Measurements from ENCODE around the gene KCNA2. TPM values are rescaled to one million over a fixed set of nuclear protein-coding genes. Genes with fewer than 3 reads are reported as not detected.

KCNA2 gene
- total RNA-seq, 4 donors from 2014 or later: 2.9 to 6.8 (median 3.5) TPM

DNA sequence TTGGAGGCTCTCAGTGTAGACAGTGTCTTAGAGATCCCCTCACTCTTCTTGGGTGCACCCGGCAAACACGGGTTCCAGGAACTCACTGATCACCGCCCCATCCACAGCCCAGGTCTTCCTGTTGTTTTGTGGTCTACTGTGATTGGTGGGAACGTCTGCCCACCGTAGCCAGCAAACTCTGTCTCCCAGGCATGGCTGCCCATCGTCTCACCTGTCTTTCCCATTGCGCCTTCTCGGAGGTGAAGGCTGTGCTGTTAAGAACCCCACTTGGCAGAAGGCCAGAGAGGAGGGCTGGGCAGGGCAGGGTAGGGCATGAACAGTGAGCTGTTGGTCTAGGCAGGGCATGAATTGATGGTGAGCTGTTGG, 14.1 kb upstream of the KCNA2 start:
- peaks cover 6 to 16% of the 10 kb centered on the region in 2 donors for H3K4me1 ChIP-seq
- H3K9me3 ChIP-seq: no peaks in the 10 kb centered on the region
- DNase-seq: peak; percentile 31 to 34
- no peaks in the 10 kb centered on the region for H3K36me3 ChIP-seq
- intact Hi-C loops (cut with DNase I): no loop called here
- no peak overlapping the region for H3K4me3 ChIP-seq (replicated peaks in 1 of 3)
- WGBS, 2 donors: 61 to 65% methylated on average over 8 of the region's 8 CpGs
- peak overlapping the region in 2 of 3 donors; percentile 8 to 39 for H3K27ac ChIP-seq
- no peak for TF ChIP-seq POLR2A (IDR thresholded peaks at IDR 0.05)
- TF ChIP-seq, protein P1, sequence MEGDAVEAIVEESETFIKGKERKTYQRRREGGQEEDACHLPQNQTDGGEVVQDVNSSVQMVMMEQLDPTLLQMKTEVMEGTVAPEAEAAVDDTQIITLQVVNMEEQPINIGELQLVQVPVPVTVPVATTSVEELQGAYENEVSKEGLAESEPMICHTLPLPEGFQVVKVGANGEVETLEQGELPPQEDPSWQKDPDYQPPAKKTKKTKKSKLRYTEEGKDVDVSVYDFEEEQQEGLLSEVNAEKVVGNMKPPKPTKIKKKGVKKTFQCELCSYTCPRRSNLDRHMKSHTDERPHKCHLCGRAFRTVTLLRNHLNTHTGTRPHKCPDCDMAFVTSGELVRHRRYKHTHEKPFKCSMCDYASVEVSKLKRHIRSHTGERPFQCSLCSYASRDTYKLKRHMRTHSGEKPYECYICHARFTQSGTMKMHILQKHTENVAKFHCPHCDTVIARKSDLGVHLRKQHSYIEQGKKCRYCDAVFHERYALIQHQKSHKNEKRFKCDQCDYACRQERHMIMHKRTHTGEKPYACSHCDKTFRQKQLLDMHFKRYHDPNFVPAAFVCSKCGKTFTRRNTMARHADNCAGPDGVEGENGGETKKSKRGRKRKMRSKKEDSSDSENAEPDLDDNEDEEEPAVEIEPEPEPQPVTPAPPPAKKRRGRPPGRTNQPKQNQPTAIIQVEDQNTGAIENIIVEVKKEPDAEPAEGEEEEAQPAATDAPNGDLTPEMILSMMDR (IDR thresholded peaks at IDR 0.05): no peak
- H3K27me3 ChIP-seq: no peaks in the 10 kb centered on the region

DNA sequence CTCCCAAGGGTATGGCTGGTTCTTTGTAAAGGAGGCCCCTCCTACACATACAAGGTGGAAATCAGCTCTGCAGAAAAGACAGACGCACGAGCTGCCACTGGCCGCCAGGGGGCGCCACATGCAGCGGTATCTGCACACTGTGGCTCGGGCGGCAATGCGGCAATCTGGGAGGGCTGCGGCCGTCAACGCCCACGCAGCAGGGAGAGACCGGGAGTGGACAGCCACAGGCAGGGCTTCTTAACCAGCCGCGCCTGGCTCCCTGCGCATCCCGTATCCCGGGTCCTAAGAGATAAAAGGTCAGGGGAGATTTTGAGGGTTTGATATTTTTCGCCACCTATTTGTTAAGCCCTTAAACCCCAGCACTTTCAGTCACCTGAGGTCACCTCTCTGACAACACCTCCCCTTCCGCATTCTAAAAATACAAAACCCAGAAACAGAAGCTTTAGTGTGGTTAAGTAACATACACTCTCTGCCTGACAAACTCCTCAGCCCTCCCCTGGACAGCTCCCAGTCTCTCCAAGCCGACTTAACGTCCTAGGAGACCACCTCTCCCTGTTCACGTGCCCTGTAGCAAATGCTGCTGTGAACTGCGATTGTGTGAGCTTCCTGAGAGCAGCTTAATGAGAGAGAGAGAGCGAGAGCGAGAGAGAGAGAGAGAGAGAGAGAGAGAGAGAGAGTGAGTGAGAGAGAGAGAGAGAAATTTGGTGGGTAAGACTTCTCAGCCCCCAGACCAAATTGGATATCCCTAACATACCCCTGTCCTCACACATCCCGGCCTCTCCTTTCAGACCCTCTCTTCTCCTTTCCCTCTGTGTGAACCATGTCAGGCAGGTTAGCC, 13.5 kb upstream of the KCNA2 start:
- DNase-seq: peak; percentile 90 to 94
- H3K27me3 ChIP-seq: no peaks in the 10 kb centered on the region
- TF ChIP-seq, protein P1 (IDR thresholded peaks at IDR 0.05): peak; percentile 87 to 99 (median 93)
- peak in 1 of 2 donors; percentile 13 for TF ChIP-seq POLR2A (IDR thresholded peaks at IDR 0.05)
- H3K9me3 ChIP-seq: no peaks in the 10 kb centered on the region
- no peaks in the 10 kb centered on the region for H3K36me3 ChIP-seq
- no peak overlapping the region for H3K4me3 ChIP-seq (replicated peaks in 1 of 3)
- H3K4me1 ChIP-seq: peaks cover 6 to 16% of the 10 kb centered on the region in 2 donors
- 4 to 7% methylated on average over 22 to 26 of the region's 27 CpGs for WGBS, 2 donors
- intact Hi-C loops (cut with DNase I): loop anchor here (10.0 kb wide), 1 partner anchor 95 kb away; no protein-coding TSS in a partner anchor
- peak overlapping the region; percentile 8 to 39 (median 12) for H3K27ac ChIP-seq

DNA sequence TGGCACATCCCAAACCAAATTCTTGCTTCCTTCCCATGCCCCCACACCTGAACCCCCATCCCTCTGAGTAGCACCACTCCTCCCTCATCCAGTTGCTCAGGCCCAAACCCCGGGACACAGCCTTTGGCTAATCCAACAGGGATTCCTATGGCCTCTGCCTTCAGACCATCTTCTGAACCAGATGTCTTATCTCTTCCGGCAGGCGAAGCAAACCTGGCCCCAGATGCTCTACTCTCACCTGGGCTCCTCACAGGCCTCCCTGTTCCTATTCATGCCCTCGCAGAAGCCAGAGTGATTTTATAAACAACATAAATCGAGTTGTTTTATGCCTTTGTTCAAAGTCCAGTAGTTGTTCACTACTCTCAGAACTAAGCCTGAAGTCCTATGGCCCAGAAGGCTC, 12.5 kb upstream of the KCNA2 start:
- Histone ChIP-seq H3K36me3 (no peaks in the 10 kb centered on the region), H3K4me1 (peaks cover 6 to 16% of the 10 kb centered on the region in 2 donors), H3K4me3 (replicated peaks in 1 of 3) (no peak overlapping the region), H3K27ac (no peak overlapping the region), H3K27me3 (no peaks in the 10 kb centered on the region), H3K9me3 (no peaks in the 10 kb centered on the region)
- intact Hi-C loops (cut with DNase I): loop anchor here (10.0 kb wide), 1 partner anchor 94 kb away; no protein-coding TSS in a partner anchor
- DNase-seq: no peak
- no peak for TF ChIP-seq POLR2A (IDR thresholded peaks at IDR 0.05)
- TF ChIP-seq, protein P1 (IDR thresholded peaks at IDR 0.05): no peak
- WGBS, 2 donors: 68 to 80% methylated on average over 5 of the region's 5 CpGs

DNA sequence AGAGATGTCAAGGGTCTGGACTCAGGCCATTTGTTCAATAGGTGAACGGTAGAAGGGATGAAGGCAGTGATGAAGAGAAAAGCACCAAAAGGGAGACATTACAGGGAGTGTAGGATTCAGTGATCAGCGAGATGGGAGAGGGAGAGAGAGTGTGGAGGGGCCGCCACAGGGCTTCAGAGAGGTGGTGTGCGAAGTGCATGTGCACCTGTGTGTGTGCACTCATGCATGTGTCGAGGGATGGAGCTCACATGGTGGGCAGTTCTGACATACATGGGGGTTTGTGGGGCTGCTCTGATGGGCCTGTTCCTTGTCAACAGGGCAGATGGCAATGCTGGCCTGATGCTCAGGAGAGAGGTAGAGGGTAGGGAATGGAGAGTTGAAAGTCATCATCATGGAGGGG, 11.4 kb upstream of the KCNA2 start:
- Histone ChIP-seq H3K4me3 (replicated peaks in 1 of 3) (no peak overlapping the region), H3K4me1 (peaks cover 6 to 16% of the 10 kb centered on the region in 2 donors), H3K9me3 (no peaks in the 10 kb centered on the region), H3K36me3 (no peaks in the 10 kb centered on the region), H3K27ac (no peak overlapping the region), H3K27me3 (no peaks in the 10 kb centered on the region)
- 69% methylated on average over 5 of the region's 5 CpGs for WGBS, 2 donors
- TF ChIP-seq, protein P1 (IDR thresholded peaks at IDR 0.05): no peak
- TF ChIP-seq POLR2A (IDR thresholded peaks at IDR 0.05): no peak
- no peak for DNase-seq
- intact Hi-C loops (cut with DNase I): loop anchor here (2.0 to 10.0 kb wide), 2 partner anchors 61 to 93 kb away; no protein-coding TSS in a partner anchor

DNA sequence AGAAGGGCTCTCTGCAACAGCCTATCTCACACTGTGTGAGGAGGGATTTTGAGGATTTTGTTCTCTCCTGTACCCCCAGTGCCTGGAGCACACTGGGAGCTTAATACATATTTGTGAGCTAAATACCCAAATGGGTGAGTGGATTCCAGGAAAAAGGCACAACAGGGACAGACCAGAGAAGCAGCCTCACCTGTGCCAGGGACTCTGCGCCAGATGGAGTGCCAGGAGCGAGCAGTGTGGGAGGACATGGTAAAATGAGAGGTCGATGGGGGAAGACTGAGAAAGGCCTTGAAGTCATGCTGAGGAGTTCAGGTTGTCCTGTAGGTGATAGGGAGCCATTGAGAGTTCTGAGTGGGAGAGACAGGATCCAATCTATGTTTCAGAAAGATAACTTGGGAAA, 11.0 kb upstream of the KCNA2 start:
- no peak for DNase-seq
- TF ChIP-seq, protein P1 (IDR thresholded peaks at IDR 0.05): no peak
- no peak for TF ChIP-seq POLR2A (IDR thresholded peaks at IDR 0.05)
- H3K27ac ChIP-seq: no peak overlapping the region
- no peaks in the 10 kb centered on the region for H3K36me3 ChIP-seq
- no peak overlapping the region for H3K4me3 ChIP-seq (replicated peaks in 1 of 3)
- intact Hi-C loops (cut with DNase I): loop anchor here (2.0 to 10.0 kb wide), 2 partner anchors 60 to 92 kb away; no protein-coding TSS in a partner anchor
- WGBS, 2 donors: 72 to 81% methylated on average over 3 of the region's 3 CpGs
- H3K9me3 ChIP-seq: no peaks in the 10 kb centered on the region
- H3K27me3 ChIP-seq: no peaks in the 10 kb centered on the region
- H3K4me1 ChIP-seq: peaks cover 6 to 16% of the 10 kb centered on the region in 2 donors
